Heart left ventricle (tissue), 16 donors: ENCODE results near the gene ZNF256. TPM values are rescaled to one million over a fixed set of nuclear protein-coding genes. Genes with fewer than 3 reads are reported as not detected.

Experiments used
- ATAC-seq, 4 donors: fragments of 200-7000 bp; cut with Tn5 transposase; one replicate each; pipeline ENCODE4 v1.9.1; 2020 to 2022; ENCODE audit warnings: moderate library complexity in 4 of 4, mild to moderate bottlenecking in 3 of 4, moderate number of reproducible peaks in 1 of 4
- DNase-seq, 5 donors: peaks; one replicate each; pipeline ENCODE4 v3.0.0-alpha.2; 2020
- H3K27ac ChIP-seq, 12 donors: fragments of 200-600 bp; sonication (generic) in 4 of 12; one replicate each; pipeline versions ENCODE4 v1.5.0 to v1.8.0; 2016 to 2022; ENCODE audit warnings: mild to moderate bottlenecking in 2 of 12
- H3K27me3 ChIP-seq, 9 donors: fragments of 200-600 bp; sonication (generic) in 2 of 9; one replicate each; pipeline versions ENCODE4 v1.5.1 to v1.8.0; 2016 to 2022; ENCODE audit warnings: mild to moderate bottlenecking in 3 of 9
- H3K36me3 ChIP-seq, 9 donors: fragments of 200-600 bp; sonication (generic) in 2 of 9; one replicate each; pipeline versions ENCODE4 v1.5.0 to v1.8.0; 2018 to 2022; ENCODE audit warnings: mild to moderate bottlenecking in 2 of 9
- H3K4me1 ChIP-seq, 12 donors: fragments of 200-600 bp; sonication (generic) in 4 of 12; one replicate each; pipeline versions ENCODE4 v1.5.0 to v1.8.0; 2016 to 2022; ENCODE audit warnings: mild to moderate bottlenecking in 3 of 12
- H3K4me3 ChIP-seq, 12 donors: fragments of 200-600 bp; sonication (generic) in 4 of 12; one replicate each; pipeline versions ENCODE4 v1.5.0 to v1.8.0; 2017 to 2022; ENCODE audit warnings: mild to moderate bottlenecking in 9 of 12, moderate library complexity in 4 of 12
- H3K9me3 ChIP-seq, 12 donors: fragments of 200-600 bp; sonication (generic) in 4 of 12; one replicate each; pipeline versions ENCODE4 v1.5.0 to v1.8.0; 2016 to 2022; ENCODE audit warnings: mild to moderate bottlenecking in 1 of 12
- CTCF ChIP-seq, 12 donors: fragments of 200-600 bp; sonication (generic) in 4 of 12; IDR thresholded peaks; one replicate each; pipeline versions ENCODE4 v1.5.0 to v1.8.0; 2018 to 2022; ENCODE audit warnings: antibody characterized with exemption in 12 of 12, mild to moderate bottlenecking in 5 of 12
- POLR2A ChIP-seq, 2 donors: fragments of 450-650 bp; IDR thresholded peaks; one replicate each; pipeline ENCODE4 v1.6.1; 2017; ENCODE audit warnings: antibody characterized with exemption in 2 of 2, mild to moderate bottlenecking in 2 of 2, moderate library complexity in 2 of 2
- WGBS, 4 donors: extraction: QIAGEN DNeasy Blood & Tissue Kit in 2 of 4; methylation state at CpG; one replicate each; pipeline versions ENCODE4 v1.1.5 to v1.1.7; 2013 to 2018; 5-methylcytosine and 5-hydroxymethylcytosine counted together
- intact Hi-C, 10 donors: fragments of 100-400 bp; cut with DNase I; formaldehyde crosslinking; loops; one replicate each; pipeline versions ENCODE4 v1.11.1 to v1.14.2; 2022
- polyA plus RNA-seq, 2 donors: library from polyadenylated mRNA; stranded (reverse); fragments of 200-250 nt; gene quantifications; one replicate each; pipeline ENCODE4 v1.2.3, GENCODE V29; 2013
- total RNA-seq, 9 donors: library from RNA; depleted of rRNA in 2 of 9; stranded (reverse); fragments of >200 nt in 2 of 9; fragmentation: NEBNext Ultra II Directional in 3 of 9; extraction: Animal tissue kit (Norgen Biotek cat#: 25700) in 3 of 9; gene quantifications; one replicate each; pipeline versions ENCODE4 v1.1.0 to v1.2.4, GENCODE V29; 2016 to 2023
- donor health status: ischemic (EF 13 %, LVEDD 7.1; RV severe dilation, severe dysfunction).
- donor health status: healthy with polysubstance abuse.
- donor health status: DM: no; HTN: yes; CAD: no.
- donor health status: DM: no; HTN: no; CAD: no.
- donor health status: ischemic (EF 25% LVEDD 6.9; RV normal size, moderate dysfunction).
- donor health status: ischemic (EF 25% LVEDD 5.7; RV mildly dilated, moderate dysfunction).
- donor health status: healthy.
- donor health status: DM: yes; HTN: yes; CAD: no.
- donor health status: ischemic (EF 35%, LVEDD 5.7; RV mildly dilated, moderate dysfunction).
- donor health status: nonischemic (EF 11% LVEDD 7.7; RV severe dilation, severe dysfunction).
- donor health status: DM: yes; HTN: yes; CAD: no.
- donor health status: PGD.
- donor health status: ischemic (EF 29% LVEDD 5.4; RV normal size, mild dysfunction).
- donor health status: nonischemic (EF 23%, LVEDD 6.1; RV moderate dilation, normal function).

The ZNF256 gene
- total and polyA plus RNA-seq, 11 donors, result 5.1 to 13.4 (median 8.0) TPM

GRCh38 chr19:57903618-57904184, 43.8 kb downstream of the ZNF256 start:
- DNase-seq (no peak), ATAC-seq (no peak)
- no peak for TF ChIP-seq CTCF (IDR thresholded peaks at IDR 0.05)
- TF ChIP-seq POLR2A (IDR thresholded peaks at IDR 0.05), result no peak
- intact Hi-C loops, result loop anchor here in 7 of 10 donors (5.0 to 10.0 kb wide), 3 partner anchors 159 to 799 kb away; partner anchors contain the start of gene ZNF776 (in 3 of the 7)
- 58 to 70% (median 64%) methylated on average over 7 of the region's 7 CpGs for WGBS, 4 donors
- no peak overlapping the region for H3K4me3 ChIP-seq
- H3K36me3 ChIP-seq, result peaks cover 0 to 43% (median 14%) of the 10 kb centered on the region in 9 donors
- peaks cover 0 to 41% (median 0%) of the 10 kb centered on the region in 12 donors for H3K9me3 ChIP-seq
- H3K27ac ChIP-seq, result no peak overlapping the region
- no peaks in the 10 kb centered on the region for H3K27me3 ChIP-seq
- peaks cover 0 to 8% (median 0%) of the 10 kb centered on the region in 12 donors for H3K4me1 ChIP-seq

- intact Hi-C loops, result loop anchor here in 7 of 10 donors (5.0 to 10.0 kb wide), 3 partner anchors 156 to 796 kb away; partner anchors contain the start of gene ZNF776 (in 3 of the 7)
- DNase-seq (no peak), ATAC-seq (no peak)
- TF ChIP-seq POLR2A (IDR thresholded peaks at IDR 0.05), result no peak
- no peak for TF ChIP-seq CTCF (IDR thresholded peaks at IDR 0.05)
- 59 to 66% (median 66%) methylated on average over 5 of the region's 5 CpGs for WGBS, 4 donors
- H3K9me3 ChIP-seq, result peaks cover 0 to 21% (median 0%) of the 10 kb centered on the region in 12 donors
- no peaks in the 10 kb centered on the region for H3K27me3 ChIP-seq
- peaks cover 0 to 18% (median 0%) of the 10 kb centered on the region in 9 donors for H3K36me3 ChIP-seq
- H3K4me3 ChIP-seq, result no peak overlapping the region
- no peak overlapping the region for H3K27ac ChIP-seq
- H3K4me1 ChIP-seq, result peaks cover 0 to 8% (median 0%) of the 10 kb centered on the region in 12 donors
Observed at GRCh38 chr19:57900311-57900710, 47.2 kb downstream of the ZNF256 start.

Other genes with a start within 250 kb of the ZNF256 start
- 1 to 10 TPM; 1.4 to 5.3 (median 4.0) TPM for gene ZNF154, start 238.5 kb downstream of the ZNF256 start, total RNA-seq
- gene ZNF154, start 238.5 kb downstream of the ZNF256 start, polyA plus RNA-seq, result 1 to 10 TPM; 1.4 to 4.3 TPM
- gene ZNF671, start 220.1 kb downstream of the ZNF256 start, total RNA-seq, result 10 to 100 TPM in 2 of 9 donors, 1 to 10 TPM in 7; 5.1 to 10.7 (median 7.6) TPM
- gene ZNF671, start 220.1 kb downstream of the ZNF256 start, polyA plus RNA-seq, result 1 to 10 TPM; 4.6 to 4.9 TPM
- 10 to 100 TPM in 7 of 9 donors, 1 to 10 TPM in 2; 8.1 to 17.3 (median 12.9) TPM for gene ZNF776, start 200.9 kb downstream of the ZNF256 start, total RNA-seq
- 1 to 10 TPM; 4.8 to 9.6 TPM for gene ZNF776, start 200.9 kb downstream of the ZNF256 start, polyA plus RNA-seq
- 10 to 100 TPM in 7 of 9 donors, 1 to 10 TPM in 2; 6.7 to 13.3 (median 11.9) TPM for gene ZNF586, start 178.0 kb downstream of the ZNF256 start, total RNA-seq
- gene ZNF586, start 178.0 kb downstream of the ZNF256 start, polyA plus RNA-seq, result 1 to 10 TPM; 8.5 to 9.2 TPM
- 1 to 10 TPM; 2.6 to 5.2 (median 3.9) TPM for gene ZNF552, start 132.8 kb downstream of the ZNF256 start, total RNA-seq
- 1 to 10 TPM; 1.7 to 3.4 TPM for gene ZNF552, start 132.8 kb downstream of the ZNF256 start, polyA plus RNA-seq
- 1 to 10 TPM; 4.6 to 9.2 (median 6.5) TPM for gene ZNF587B, start 117.4 kb downstream of the ZNF256 start, total RNA-seq
- gene ZNF587B, start 117.4 kb downstream of the ZNF256 start, polyA plus RNA-seq, result 1 to 10 TPM; 2.9 to 5.9 TPM
- gene ZNF587, start 97.8 kb downstream of the ZNF256 start, total RNA-seq, result 10 to 100 TPM in 7 of 9 donors, 1 to 10 TPM in 2; 9.4 to 25.4 (median 15.0) TPM
- 10 to 100 TPM in 1 of 2 donors, 1 to 10 TPM in 1; 8.9 to 23.3 TPM for gene ZNF587, start 97.8 kb downstream of the ZNF256 start, polyA plus RNA-seq
- gene ZNF814, start 58.7 kb downstream of the ZNF256 start, total RNA-seq, result 10 to 100 TPM in 6 of 9 donors, 1 to 10 TPM in 3; 8.7 to 16.4 (median 10.5) TPM
- 10 to 100 TPM; 10.3 to 20.9 TPM for gene ZNF814, start 58.7 kb downstream of the ZNF256 start, polyA plus RNA-seq
- 10 to 100 TPM in 4 of 9 donors, 1 to 10 TPM in 5; 7.8 to 15.6 (median 9.1) TPM for gene ZNF417, start 31.1 kb downstream of the ZNF256 start, total RNA-seq
- gene ZNF417, start 31.1 kb downstream of the ZNF256 start, polyA plus RNA-seq, result 1 to 10 TPM; 3.8 to 5.0 TPM
- gene ZNF418, start 12.3 kb downstream of the ZNF256 start, total RNA-seq, result 10 to 100 TPM in 6 of 9 donors, 1 to 10 TPM in 3; 6.3 to 17.0 (median 11.9) TPM
- 1 to 10 TPM; 3.5 to 8.6 TPM for gene ZNF418, start 12.3 kb downstream of the ZNF256 start, polyA plus RNA-seq
- 1 to 10 TPM; 1.0 to 2.8 (median 2.3) TPM for gene C19orf18, start 26.8 kb upstream of the ZNF256 start, total RNA-seq
- gene C19orf18, start 26.8 kb upstream of the ZNF256 start, polyA plus RNA-seq, result 1 to 10 TPM in 1 of 2 donors, under 1 TPM in 1; 0.40 to 4.5 TPM
- 10 to 100 TPM in 7 of 9 donors, 1 to 10 TPM in 2; 7.8 to 14.3 (median 12.2) TPM for gene ZNF606, start 55.1 kb upstream of the ZNF256 start, total RNA-seq
- 10 to 100 TPM in 1 of 2 donors, 1 to 10 TPM in 1; 6.4 to 10.7 TPM for gene ZNF606, start 55.1 kb upstream of the ZNF256 start, polyA plus RNA-seq
- gene ZSCAN1, start 86.3 kb upstream of the ZNF256 start, total RNA-seq, result not detected
- gene ZSCAN1, start 86.3 kb upstream of the ZNF256 start, polyA plus RNA-seq, result under 1 TPM in 1 of 2 donors, not detected in 1; 0.14 TPM
- gene ZNF135, start 111.6 kb upstream of the ZNF256 start, total RNA-seq, result 1 to 10 TPM; 2.1 to 4.5 (median 3.4) TPM
- gene ZNF135, start 111.6 kb upstream of the ZNF256 start, polyA plus RNA-seq, result 1 to 10 TPM; 2.0 to 3.9 TPM
- 100 to 1,000 TPM in 1 of 9 donors, 10 to 100 TPM in 8; 45.1 to 114 (median 73.4) TPM for gene ZSCAN18, start 150.5 kb upstream of the ZNF256 start, total RNA-seq
- gene ZSCAN18, start 150.5 kb upstream of the ZNF256 start, polyA plus RNA-seq, result 10 to 100 TPM; 41.9 to 71.8 TPM
- gene ZNF329, start 203.1 kb upstream of the ZNF256 start, total RNA-seq, result 10 to 100 TPM in 2 of 9 donors, 1 to 10 TPM in 7; 7.4 to 10.9 (median 9.0) TPM
- 10 to 100 TPM in 1 of 2 donors, 1 to 10 TPM in 1; 2.4 to 10.2 TPM for gene ZNF329, start 203.1 kb upstream of the ZNF256 start, polyA plus RNA-seq
- 10 to 100 TPM; 16.2 to 29.0 (median 21.8) TPM for gene ZNF274, start 235.4 kb upstream of the ZNF256 start, total RNA-seq
- 10 to 100 TPM in 1 of 2 donors, 1 to 10 TPM in 1; 8.1 to 37.9 TPM for gene ZNF274, start 235.4 kb upstream of the ZNF256 start, polyA plus RNA-seq